ENCODE data around the gene CPNE6. TPM values are rescaled to one million over a fixed set of nuclear protein-coding genes. Genes with fewer than 3 reads are reported as not detected.

Gene CPNE6
- polyA plus RNA-seq, 1 donor (not counting 4 experiments of a cell fraction or from before 2014, with no cell fraction given), result not detected

DNA sequence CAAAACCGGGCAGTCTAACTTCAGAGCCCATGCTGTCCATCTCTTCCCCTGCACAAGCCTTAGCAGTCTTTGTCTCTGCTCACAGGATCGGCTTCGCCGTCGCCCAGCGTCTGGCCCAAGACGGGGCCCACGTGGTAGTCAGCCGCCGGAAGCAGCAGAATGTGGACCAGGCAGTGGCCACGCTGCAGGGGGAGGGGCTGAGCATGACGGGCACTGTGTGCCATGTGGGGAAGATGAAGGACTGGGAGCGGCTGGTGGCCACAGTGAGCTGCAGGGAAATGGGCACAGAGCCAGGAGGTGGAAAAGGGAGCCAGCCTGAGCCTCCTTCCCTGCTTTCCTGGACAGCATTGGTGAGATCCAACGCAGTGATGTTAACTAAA, 33.7 kb upstream of the CPNE6 start:
- dilution Hi-C loops (cut with MboI; ENCODE audit: extremely low pct_ligation_motif_present, low sequenced_read_pairs), result no loop called here
- FAIRE-seq (no peak), DNase-seq (ENCODE audit: low read depth, low spot score) (no peak)
- no peaks in the 10 kb centered on the region for H3K36me3 ChIP-seq (ENCODE audit: control insufficient read depth in 2 of 2, extremely low read depth in 1 of 2, insufficient read depth in 2 of 2, low read length in 2 of 2)
- no peaks in the 10 kb centered on the region for H3K79me2 ChIP-seq (ENCODE audit: control insufficient read depth, insufficient read depth, low read length)
- no peaks in the 10 kb centered on the region for H3K9me3 ChIP-seq (ENCODE audit: control insufficient read depth, low read depth, low read length)
- no peaks in the 10 kb centered on the region for H4K20me1 ChIP-seq (ENCODE audit: control insufficient read depth, extremely low read depth, insufficient read depth, low read length)
- H2AFZ ChIP-seq (ENCODE audit: control insufficient read depth, low read length), result no peak overlapping the region
- H3K27ac ChIP-seq (ENCODE audit: control insufficient read depth, insufficient read depth, low read length), result no peak overlapping the region
- H3K4me2 ChIP-seq (ENCODE audit: control insufficient read depth, extremely low read depth, insufficient read depth, low read depth, low read length), result no peak overlapping the region
- no peaks in the 10 kb centered on the region for H3K27me3 ChIP-seq (ENCODE audit: control insufficient read depth, extremely low read depth, insufficient read depth, low read length)
- no peaks in the 10 kb centered on the region for H3K4me1 ChIP-seq (ENCODE audit: control insufficient read depth, extremely low read depth, insufficient read depth, low read length)
- no peak for TF ChIP-seq EZH2 (IDR thresholded peaks at IDR 0.05; ENCODE audit: low read length)
- TF ChIP-seq, protein P1, sequence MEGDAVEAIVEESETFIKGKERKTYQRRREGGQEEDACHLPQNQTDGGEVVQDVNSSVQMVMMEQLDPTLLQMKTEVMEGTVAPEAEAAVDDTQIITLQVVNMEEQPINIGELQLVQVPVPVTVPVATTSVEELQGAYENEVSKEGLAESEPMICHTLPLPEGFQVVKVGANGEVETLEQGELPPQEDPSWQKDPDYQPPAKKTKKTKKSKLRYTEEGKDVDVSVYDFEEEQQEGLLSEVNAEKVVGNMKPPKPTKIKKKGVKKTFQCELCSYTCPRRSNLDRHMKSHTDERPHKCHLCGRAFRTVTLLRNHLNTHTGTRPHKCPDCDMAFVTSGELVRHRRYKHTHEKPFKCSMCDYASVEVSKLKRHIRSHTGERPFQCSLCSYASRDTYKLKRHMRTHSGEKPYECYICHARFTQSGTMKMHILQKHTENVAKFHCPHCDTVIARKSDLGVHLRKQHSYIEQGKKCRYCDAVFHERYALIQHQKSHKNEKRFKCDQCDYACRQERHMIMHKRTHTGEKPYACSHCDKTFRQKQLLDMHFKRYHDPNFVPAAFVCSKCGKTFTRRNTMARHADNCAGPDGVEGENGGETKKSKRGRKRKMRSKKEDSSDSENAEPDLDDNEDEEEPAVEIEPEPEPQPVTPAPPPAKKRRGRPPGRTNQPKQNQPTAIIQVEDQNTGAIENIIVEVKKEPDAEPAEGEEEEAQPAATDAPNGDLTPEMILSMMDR (optimal IDR thresholded peaks at IDR 0.05 in 1 of 3, IDR thresholded peaks at IDR 0.05 in 1 of 3, conservative IDR thresholded peaks at IDR 0.05 in 1 of 3; ENCODE audit: extremely low read depth in 1 of 3, insufficient read depth in 2 of 3, low read length in 3 of 3), result no peak
- H3K9me1 ChIP-seq (ENCODE audit: control insufficient read depth, extremely low read depth, insufficient read depth, low read length), result no peaks in the 10 kb centered on the region
- H3K9ac ChIP-seq (ENCODE audit: control insufficient read depth, extremely low read depth, insufficient read depth, low read length), result no peak overlapping the region
- no peak overlapping the region for H3K4me3 ChIP-seq (ENCODE audit: control insufficient read depth in 2 of 3, extremely low read depth in 1 of 3, insufficient read depth in 2 of 3, low read depth in 1 of 3, low read length in 3 of 3)

- H3K36me3 ChIP-seq (ENCODE audit: control insufficient read depth in 2 of 2, extremely low read depth in 1 of 2, insufficient read depth in 2 of 2, low read length in 2 of 2), result no peaks in the 10 kb centered on the region
- no peaks in the 10 kb centered on the region for H3K9me3 ChIP-seq (ENCODE audit: control insufficient read depth, low read depth, low read length)
- H3K9ac ChIP-seq (ENCODE audit: control insufficient read depth, extremely low read depth, insufficient read depth, low read length), result no peak overlapping the region
- FAIRE-seq, result no peak
- TF ChIP-seq EZH2 (IDR thresholded peaks at IDR 0.05; ENCODE audit: low read length), result no peak
- TF ChIP-seq, protein P1 (optimal IDR thresholded peaks at IDR 0.05 in 1 of 3, IDR thresholded peaks at IDR 0.05 in 1 of 3, conservative IDR thresholded peaks at IDR 0.05 in 1 of 3; ENCODE audit: extremely low read depth in 1 of 3, insufficient read depth in 2 of 3, low read length in 3 of 3), result no peak
- no peak overlapping the region for H2AFZ ChIP-seq (ENCODE audit: control insufficient read depth, low read length)
- dilution Hi-C loops (cut with MboI; ENCODE audit: extremely low pct_ligation_motif_present, low sequenced_read_pairs), result no loop called here
- H4K20me1 ChIP-seq (ENCODE audit: control insufficient read depth, extremely low read depth, insufficient read depth, low read length), result no peaks in the 10 kb centered on the region
- H3K4me1 ChIP-seq (ENCODE audit: control insufficient read depth, extremely low read depth, insufficient read depth, low read length), result no peaks in the 10 kb centered on the region
- H3K27ac ChIP-seq (ENCODE audit: control insufficient read depth, insufficient read depth, low read length), result no peak overlapping the region
- no peak overlapping the region for H3K4me2 ChIP-seq (ENCODE audit: control insufficient read depth, extremely low read depth, insufficient read depth, low read depth, low read length)
- no peak for DNase-seq (ENCODE audit: low read depth, low spot score)
- no peak overlapping the region for H3K4me3 ChIP-seq (ENCODE audit: control insufficient read depth in 2 of 3, extremely low read depth in 1 of 3, insufficient read depth in 2 of 3, low read depth in 1 of 3, low read length in 3 of 3)
- no peaks in the 10 kb centered on the region for H3K9me1 ChIP-seq (ENCODE audit: control insufficient read depth, extremely low read depth, insufficient read depth, low read length)
- H3K79me2 ChIP-seq (ENCODE audit: control insufficient read depth, insufficient read depth, low read length), result no peaks in the 10 kb centered on the region
- no peaks in the 10 kb centered on the region for H3K27me3 ChIP-seq (ENCODE audit: control insufficient read depth, extremely low read depth, insufficient read depth, low read length)
These were observed 32.7 kb upstream of the CPNE6 start for GRCh38 chr14:24038686-24039085.
